GM19397 (cell line): ENCODE measurements around the gene BNIP5.

ENCODE experiments used
- ATAC-seq: cut with Tn5 transposase; IDR thresholded peaks from one replicate; pipeline ENCODE4 v1.9.1; 2021; ENCODE audit warnings: mild to moderate bottlenecking, moderate library complexity; ENCODE audit not compliant: unreplicated experiment

The BNIP5 gene

DNA sequence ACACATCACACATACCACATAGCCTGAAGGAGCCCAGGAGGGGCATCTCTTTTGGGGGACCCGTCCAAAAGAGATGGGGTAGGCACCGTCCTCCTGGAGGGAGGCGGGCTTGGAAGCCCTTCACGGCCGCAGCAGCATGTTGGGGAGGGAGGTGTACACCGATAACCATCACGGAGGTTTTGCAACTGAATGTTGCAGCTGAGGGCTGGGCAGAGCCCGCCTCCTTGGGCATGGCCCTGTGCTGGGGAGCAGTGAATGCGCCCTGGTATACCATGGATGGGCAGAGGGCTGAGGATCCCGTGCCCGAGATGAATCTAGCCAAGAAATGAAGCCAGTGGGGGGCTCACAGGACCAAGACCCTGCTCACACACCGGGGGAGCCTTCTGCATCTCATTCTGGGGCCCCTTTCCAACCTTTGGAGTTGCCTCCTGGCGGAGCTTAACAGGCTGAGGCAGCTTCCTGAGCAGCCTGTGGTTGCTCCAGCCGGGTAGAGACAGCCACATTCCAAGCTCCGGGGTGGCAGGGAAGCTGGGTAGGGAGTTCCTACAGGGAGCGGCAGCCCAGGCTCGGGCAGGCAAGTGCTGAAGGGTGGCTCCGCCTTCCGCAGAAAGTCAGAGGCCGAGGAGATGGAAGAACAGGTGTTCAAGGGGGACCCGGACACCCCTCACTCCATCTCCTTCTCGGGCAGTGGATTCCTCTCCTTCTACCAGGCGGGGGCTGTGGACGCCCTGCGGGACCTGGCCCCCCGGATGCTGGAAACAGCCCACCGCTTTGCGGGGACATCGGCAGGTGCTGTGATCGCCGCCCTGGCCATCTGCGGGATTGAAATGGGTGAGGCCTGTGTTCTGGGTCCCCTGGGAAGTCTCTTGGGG lies 66.6 kb downstream of the BNIP5 start, which contains the start of gene PNPLA1:
Gene PNPLA1 (plus strand): TSS at position 227 of the 872 bp plus-strand sequence. CDS start 400 bp downstream, at position 627.
- ATAC-seq, result no peak

DNA sequence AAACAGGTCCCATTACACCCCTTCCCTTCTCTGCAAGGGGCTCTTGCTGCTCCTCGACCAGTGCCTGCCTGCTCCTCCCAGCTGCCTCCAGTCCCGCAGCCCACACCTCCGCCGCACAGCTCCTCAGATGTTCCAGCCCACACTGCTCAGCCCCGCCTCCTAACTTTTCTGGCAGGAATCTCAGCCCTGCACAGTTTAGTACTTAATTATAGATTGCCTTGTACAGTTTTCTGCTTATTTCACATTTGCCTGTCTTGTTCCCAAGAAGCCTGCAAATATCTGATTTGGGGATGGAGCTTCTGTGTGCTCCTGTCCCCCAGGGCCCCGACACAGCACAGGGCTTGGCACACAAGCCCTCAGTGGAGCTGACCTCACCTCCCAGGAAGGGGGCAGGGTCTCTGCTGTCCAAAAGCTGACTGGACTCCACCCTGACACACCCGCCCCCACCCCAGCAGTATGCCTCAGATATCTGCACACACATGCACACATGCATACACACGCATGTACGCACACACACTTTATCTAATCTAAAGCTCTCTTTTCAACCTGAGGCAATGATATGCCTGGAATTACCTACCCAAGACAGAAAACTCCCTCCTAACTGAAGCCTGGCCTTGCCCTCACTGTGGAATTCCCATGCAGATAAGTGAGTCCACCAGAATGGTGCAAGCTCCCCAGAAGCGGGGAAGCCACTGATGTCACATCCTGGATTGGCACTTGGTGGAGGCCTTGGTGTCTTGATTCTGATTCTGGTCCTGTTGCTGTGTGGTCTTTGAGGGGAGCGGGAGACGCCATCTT lies 68.0 kb downstream of the BNIP5 start:
- no peak for ATAC-seq

DNA sequence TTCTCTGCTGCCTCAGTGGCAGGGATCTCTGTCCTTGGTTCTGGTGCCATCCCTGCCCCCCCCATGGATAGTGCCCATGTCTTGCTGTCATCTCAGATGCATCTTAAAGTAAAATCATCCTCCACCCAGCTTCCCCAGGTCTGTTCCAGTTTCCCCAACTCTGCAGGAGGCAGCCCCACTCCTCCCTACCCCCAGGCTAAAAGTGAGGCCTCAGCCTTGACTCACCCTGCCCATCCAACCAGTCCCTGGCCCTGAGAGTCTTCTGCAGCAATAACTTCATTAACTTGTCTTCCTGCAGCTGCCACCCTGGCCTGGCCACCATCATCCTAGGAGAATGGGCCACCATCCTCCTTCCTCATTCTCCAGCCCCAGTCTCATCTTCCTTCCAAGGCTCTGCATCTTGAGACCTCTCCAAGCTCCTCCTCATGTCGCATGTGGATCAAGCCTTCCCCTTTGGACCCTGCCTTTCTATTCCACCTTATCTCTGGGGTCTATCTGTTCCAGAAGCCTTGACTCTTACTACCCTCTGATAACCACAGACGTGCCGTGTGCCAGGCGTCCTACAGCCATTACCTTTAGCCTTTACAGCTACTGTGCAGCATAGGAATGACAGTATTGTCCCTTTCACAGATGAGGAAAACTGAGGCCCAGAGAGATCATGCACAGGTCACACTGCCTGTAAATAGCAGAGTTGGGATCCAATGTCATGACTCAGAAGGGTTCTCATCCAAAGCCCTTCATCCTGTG lies 68.8 kb downstream of the BNIP5 start:
- no peak for ATAC-seq

DNA sequence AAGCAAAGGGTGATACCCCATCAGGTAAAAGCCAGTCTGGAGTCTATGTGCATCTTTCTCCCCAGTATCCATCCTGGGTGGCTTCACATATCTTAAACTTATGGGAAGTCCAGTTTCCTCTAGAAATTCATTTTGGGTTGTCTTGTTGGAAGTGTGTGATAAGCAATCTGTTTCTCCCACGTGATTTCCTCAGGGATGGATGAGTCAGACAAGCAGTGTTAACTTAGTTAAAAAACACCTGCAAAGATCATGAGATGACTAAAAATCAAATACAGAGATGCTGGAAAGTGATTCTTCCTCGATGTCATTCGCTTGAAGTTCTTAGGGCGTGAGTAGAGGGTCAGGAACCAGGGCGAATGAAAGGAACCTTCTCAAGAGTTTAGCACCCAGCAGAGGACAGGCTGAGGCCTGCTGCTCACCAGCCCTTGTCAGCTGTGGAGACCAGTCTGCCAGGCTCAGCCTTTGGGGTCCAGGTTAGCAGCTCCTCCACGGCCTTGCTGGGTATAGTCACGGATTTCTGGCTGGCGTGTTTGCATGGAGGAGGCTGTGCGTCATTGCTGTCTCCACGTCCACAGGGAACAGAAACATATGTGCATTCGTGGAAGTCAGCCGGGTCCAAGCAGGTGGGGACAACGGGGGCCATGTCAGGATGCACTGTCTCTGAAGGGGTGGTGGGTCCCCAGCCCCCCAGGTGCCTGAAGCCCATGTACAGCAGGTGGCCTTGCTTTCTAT lies 69.6 kb downstream of the BNIP5 start:
- ATAC-seq, result no peak
